HCT116 (cell line): ENCODE data around the gene C22orf39. TPM values are rescaled to one million over a fixed set of nuclear protein-coding genes. Genes with fewer than 3 reads are reported as not detected.

Experiments
- ATAC-seq: fragments of 200-7000 bp; cut with Tn5 transposase; 2 replicates; pipeline ENCODE4 v1.9.1; 2020; ENCODE audit warnings: mild to moderate bottlenecking, moderate library complexity
- BruUV-seq: library from RNA; stranded (reverse); fragments of 400-500 nt; replicated peaks from 2 replicates; lab custom pipeline; 2021; lab: Mats Ljungman, UMichigan
- CTCF ChIA-PET: fragments of 300-600 bp; sonication (Branson Sonifier 250); formaldehyde crosslinking; loops from one replicate; lab custom pipeline; 2021; ENCODE audit warnings: antibody characterized with exemption; lab: Charles Lee
- POLR2A ChIA-PET: fragments of 300-600, 350-600 bp; sonication (Branson Sonifier 250); formaldehyde crosslinking; loops from one replicate; lab custom pipeline; 2021; ENCODE audit warnings: antibody characterized with exemption; lab: Charles Lee
- RAD21 ChIA-PET, 2 experiments: fragments of 300-600 bp; sonication (Branson Sonifier 250); formaldehyde crosslinking; loops; one replicate each; lab custom pipeline; 2023; ENCODE audit warnings: low total read pairs in 2 of 2; ENCODE audit not compliant: uncharacterized antibody in 2 of 2, unreplicated experiment in 2 of 2, low non-redundant PET in 1 of 2; lab: Charles Lee
- DNase-seq: peaks from one replicate; pipeline ENCODE4 v3.0.0-alpha.2; 2010; ENCODE audit warnings: low read depth, low spot score
- H2AFZ ChIP-seq: fragments of 200-600 bp; shearing (Covaris generic), sonication (generic); 2 replicates; pipeline ENCODE4 v1.6.1; 2017; ENCODE audit warnings: low read depth, mixed run types, mixed read lengths, antibody characterized with exemption, low read length; ENCODE audit not compliant: poor library complexity, severe bottlenecking
- H3K27ac ChIP-seq: 2 replicates; pipeline ENCODE4 v1.5.1; 2012; ENCODE audit warnings: low read depth, low read length
- H3K27me3 ChIP-seq: fragments of 200-600 bp; sonication (generic); 2 replicates; pipeline ENCODE4 v1.6.1; 2016; ENCODE audit warnings: mixed run types, low read length, mixed read lengths; ENCODE audit not compliant: insufficient read depth
- H3K36me3 ChIP-seq, 2 experiments: fragments of 200-500 bp in 1 of 2; fragments of 200-600 bp in 1 of 2; sonication (Bioruptor generic) in 1 of 2; sonication (generic) in 1 of 2; 2 replicates each; pipeline versions ENCODE4 v1.5.1 to v1.6.1; 2014 to 2016; ENCODE audit warnings: low read length in 2 of 2, inconsistent platforms in 1 of 2, mixed read lengths in 1 of 2, mixed run types in 1 of 2; ENCODE audit not compliant: insufficient read depth in 2 of 2, control insufficient read depth in 1 of 2
- H3K4me1 ChIP-seq, 2 experiments: fragments of 200-600 bp in 1 of 2; sonication (generic) in 1 of 2; 2 replicates each; pipeline versions ENCODE4 v1.5.1 to v1.6.1; 2012 to 2017; ENCODE audit warnings: low read length in 2 of 2, inconsistent platforms in 1 of 2, mild to moderate bottlenecking in 1 of 2, mixed read lengths in 1 of 2, mixed run types in 1 of 2, moderate library complexity in 1 of 2; ENCODE audit not compliant: insufficient read depth in 2 of 2, control insufficient read depth in 1 of 2
- H3K4me2 ChIP-seq: fragments of 200-600 bp; sonication (generic); 2 replicates; pipeline ENCODE4 v1.6.1; 2017; ENCODE audit warnings: mixed run types, low read length, mixed read lengths
- H3K4me3 ChIP-seq, 2 experiments: fragments of 200-600 bp in 1 of 2; sonication (generic) in 1 of 2; replicated peaks in 1 of 2; 2 replicates each; pipeline ENCODE4 v1.5.1; 2011 to 2016; ENCODE audit warnings: low read length in 2 of 2, control low read depth in 1 of 2, low read depth in 1 of 2, mild to moderate bottlenecking in 1 of 2, mixed read lengths in 1 of 2, mixed run types in 1 of 2
- H3K79me2 ChIP-seq: fragments of 200-600 bp; sonication (generic); 2 replicates; pipeline ENCODE4 v1.6.1; 2017; ENCODE audit warnings: mild to moderate bottlenecking, mixed run types, low read length, moderate library complexity, mixed read lengths; ENCODE audit not compliant: insufficient read depth
- H3K9ac ChIP-seq: fragments of 200-600 bp; sonication (generic); 2 replicates; pipeline ENCODE4 v1.6.1; 2016; ENCODE audit warnings: low read length, mixed read lengths
- H3K9me2 ChIP-seq: fragments of 200-600 bp; sonication (generic), shearing (Covaris generic); 2 replicates; pipeline ENCODE4 v1.6.1; 2017; ENCODE audit warnings: mixed run types, mild to moderate bottlenecking, moderate library complexity; ENCODE audit not compliant: insufficient read depth
- H3K9me3 ChIP-seq, 2 experiments: fragments of 200-500 bp in 1 of 2; fragments of 200-600 bp in 1 of 2; sonication (Bioruptor generic) in 1 of 2; sonication (generic) in 1 of 2; 2 replicates each; pipeline ENCODE4 v1.6.1; 2014 to 2017; ENCODE audit warnings: low read length in 2 of 2, mixed read lengths in 2 of 2, inconsistent platforms in 1 of 2, low read depth in 1 of 2, mild to moderate bottlenecking in 1 of 2, mixed run types in 1 of 2, moderate library complexity in 1 of 2; ENCODE audit not compliant: control insufficient read depth in 1 of 2, insufficient read depth in 1 of 2
- H4K20me1 ChIP-seq: fragments of 200-600 bp; sonication (generic), shearing (Covaris generic); 2 replicates; pipeline ENCODE4 v1.6.1; 2017; ENCODE audit warnings: mixed run types, mild to moderate bottlenecking, moderate library complexity; ENCODE audit not compliant: insufficient read depth
- CBX3 ChIP-seq: IDR thresholded peaks from 2 replicates; pipeline ENCODE4 v1.6.1; 2012; ENCODE audit warnings: low read depth
- CEBPB ChIP-seq: IDR thresholded peaks from 2 replicates; pipeline ENCODE4 v1.6.1; 2012; ENCODE audit warnings: low read depth
- EZH2phosphoT487 ChIP-seq: fragments of 200-600 bp; IDR thresholded peaks from 2 replicates; pipeline ENCODE4 v1.6.1; 2018; ENCODE audit warnings: antibody characterized with exemption, borderline replicate concordance
- RAD21 ChIP-seq: IDR thresholded peaks from 2 replicates; pipeline ENCODE4 v1.6.1; 2012; ENCODE audit warnings: low read depth, mild to moderate bottlenecking
- YY1 ChIP-seq: IDR thresholded peaks from 2 replicates; pipeline ENCODE4 v1.6.1; 2011; ENCODE audit warnings: low read length, low read depth, moderate library complexity, mild to moderate bottlenecking; ENCODE audit not compliant: insufficient replicate concordance; ENCODE audit errors: extremely low read depth
- intact Hi-C: fragments of 100-400 bp; cut with micrococcal nuclease; formaldehyde crosslinking; loops from 2 replicates; pipeline ENCODE4 v1.10.0; 2022
- total RNA-seq: library from RNA; stranded (reverse); gene quantifications from one replicate; pipeline ENCODE4 v1.2.1, GENCODE V29; 2021; ENCODE audit not compliant: unreplicated experiment

The C22orf39 gene
- total RNA-seq, 1 experiment from 2014 or later = 17.7 TPM

- TF ChIP-seq RAD21 (peak; percentile 13; the same call in 1 of the 2 replicates), EZH2phosphoT487 (no peak), YY1 (no peak)
Observed at GRCh38 chr22:19488884-19489843, 41.7 kb upstream of the C22orf39 start (continued).

- BruUV-seq = no TSS peak
- intact Hi-C loops = no loop called here
- POLR2A ChIA-PET = no interaction called here
Observed at GRCh38 chr22:19488285-19488684, 40.8 kb upstream of the C22orf39 start.

More at GRCh38 chr22:19488285-19488684, 40.8 kb upstream of the C22orf39 start:
- no peaks in the 10 kb centered on the region for H4K20me1 ChIP-seq
- no peak for ATAC-seq
- H3K9ac ChIP-seq = no peak overlapping the region
- ChIA-PET CTCF (interaction anchor here (1.8 kb wide), 1 partner anchor 142 kb away, joined by 9 read pairs; no protein-coding TSS in a partner anchor), RAD21 (no interaction called here)
- peaks cover 17 to 44% of the 10 kb centered on the region in 2 experiments; a peak in 3 of 4 replicates for H3K36me3 ChIP-seq
- no peak for DNase-seq
- peaks cover 0 to 4% of the 10 kb centered on the region in 2 experiments; a peak in 2 of 4 replicates for H3K4me1 ChIP-seq
- H3K79me2 ChIP-seq = peaks cover 50% of the 10 kb centered on the region
- H3K27me3 ChIP-seq = no peaks in the 10 kb centered on the region
- H3K9me2 ChIP-seq = no peaks in the 10 kb centered on the region
- no peak overlapping the region for H2AFZ ChIP-seq
- no peaks in the 10 kb centered on the region for H3K9me3 ChIP-seq
- no peak for TF ChIP-seq CBX3
- no peak for TF ChIP-seq CEBPB
- H3K27ac ChIP-seq = no peak overlapping the region
- no peak overlapping the region for H3K4me2 ChIP-seq
- H3K4me3 ChIP-seq = no peak overlapping the region
